ENCODE data around the gene ALDH2.
"Not testable (repeated sequence)": the region's sequence is repeated elsewhere in the genome, so short reads cannot be mapped to it uniquely, and the experiment has no call there.

Gene ALDH2

DNA sequence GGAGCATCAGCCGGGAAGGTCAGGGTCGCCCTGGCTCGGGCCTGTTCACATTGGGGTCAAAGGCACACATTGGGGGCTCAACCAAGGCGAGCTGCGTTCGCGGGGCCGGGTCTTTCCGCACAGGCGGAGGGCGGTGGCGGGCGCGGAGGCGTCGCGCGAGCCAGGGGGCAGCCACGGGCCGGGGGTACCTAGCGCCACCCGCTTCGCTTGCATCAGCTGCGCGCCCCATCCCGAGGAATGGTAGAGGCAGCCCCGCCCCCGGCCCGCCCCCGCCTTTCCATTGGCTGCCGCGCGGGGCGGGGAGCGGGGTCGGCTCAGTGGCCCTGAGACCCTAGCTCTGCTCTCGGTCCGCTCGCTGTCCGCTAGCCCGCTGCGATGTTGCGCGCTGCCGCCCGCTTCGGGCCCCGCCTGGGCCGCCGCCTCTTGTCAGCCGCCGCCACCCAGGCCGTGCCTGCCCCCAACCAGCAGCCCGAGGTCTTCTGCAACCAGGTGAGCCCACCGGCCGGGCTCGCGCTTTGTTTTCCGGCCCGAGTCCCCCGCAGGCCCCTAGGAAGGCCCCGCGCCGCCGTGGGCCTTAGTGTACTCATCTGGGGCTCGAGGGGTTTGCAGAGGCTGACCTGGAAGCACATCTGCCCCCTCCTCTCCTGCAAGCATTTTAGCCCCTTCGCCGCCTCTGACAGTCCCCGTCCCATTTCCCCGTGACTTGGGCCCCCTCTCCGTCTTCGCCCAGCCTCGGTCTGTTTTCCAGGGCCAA lies at the start of gene ALDH2:
TSS of gene ALDH2 (plus strand) at position 326 of the 754 bp plus-strand sequence. CDS start at position 376, 50 bp downstream.
- in situ Hi-C loops (cut with MboI; ENCODE audit: low sequenced_read_pairs) = no loop called here

DNA sequence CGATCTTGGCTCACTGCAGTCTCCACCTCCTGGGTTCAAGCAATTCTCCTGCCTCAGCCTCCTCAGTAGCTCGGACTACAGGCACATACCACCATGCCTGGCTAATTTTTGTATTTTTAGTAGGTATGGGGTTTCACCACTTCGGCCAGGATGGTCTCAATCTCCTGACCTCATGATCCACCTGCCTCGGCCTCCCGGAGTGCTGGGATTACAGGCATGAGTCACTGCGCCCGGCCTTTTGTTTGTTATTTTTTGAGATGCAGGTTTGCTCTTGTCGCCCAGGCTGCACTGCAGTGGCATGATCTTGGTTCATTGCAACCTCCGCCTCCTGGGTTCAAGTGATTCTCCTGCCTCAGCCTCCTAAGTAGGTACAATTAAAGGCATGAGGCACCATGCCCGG lies 47.4 kb upstream of the ALDH2 start:
- in situ Hi-C loops (cut with MboI; ENCODE audit: low sequenced_read_pairs) = not testable (repeated sequence)

DNA sequence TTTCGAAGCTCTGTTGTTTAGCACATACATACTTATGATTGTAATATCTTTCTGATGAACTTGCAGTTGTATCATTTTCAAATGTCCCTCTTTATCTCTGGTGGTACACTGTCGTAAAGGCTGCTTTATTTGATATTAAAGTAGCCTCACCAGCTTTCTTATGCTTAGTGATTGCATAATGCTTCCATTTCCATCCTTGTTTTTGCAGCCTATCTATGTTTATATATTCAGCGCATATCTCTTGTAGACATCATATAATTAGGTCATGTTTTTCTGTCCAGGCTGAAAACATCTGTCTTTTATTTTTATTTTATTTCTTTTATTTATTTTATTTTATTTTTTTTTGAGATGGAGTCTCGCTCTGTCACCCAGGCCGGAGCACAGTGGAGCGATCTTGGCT lies 46.3 kb upstream of the ALDH2 start:
- in situ Hi-C loops (cut with MboI; ENCODE audit: low sequenced_read_pairs) = no loop called here

DNA sequence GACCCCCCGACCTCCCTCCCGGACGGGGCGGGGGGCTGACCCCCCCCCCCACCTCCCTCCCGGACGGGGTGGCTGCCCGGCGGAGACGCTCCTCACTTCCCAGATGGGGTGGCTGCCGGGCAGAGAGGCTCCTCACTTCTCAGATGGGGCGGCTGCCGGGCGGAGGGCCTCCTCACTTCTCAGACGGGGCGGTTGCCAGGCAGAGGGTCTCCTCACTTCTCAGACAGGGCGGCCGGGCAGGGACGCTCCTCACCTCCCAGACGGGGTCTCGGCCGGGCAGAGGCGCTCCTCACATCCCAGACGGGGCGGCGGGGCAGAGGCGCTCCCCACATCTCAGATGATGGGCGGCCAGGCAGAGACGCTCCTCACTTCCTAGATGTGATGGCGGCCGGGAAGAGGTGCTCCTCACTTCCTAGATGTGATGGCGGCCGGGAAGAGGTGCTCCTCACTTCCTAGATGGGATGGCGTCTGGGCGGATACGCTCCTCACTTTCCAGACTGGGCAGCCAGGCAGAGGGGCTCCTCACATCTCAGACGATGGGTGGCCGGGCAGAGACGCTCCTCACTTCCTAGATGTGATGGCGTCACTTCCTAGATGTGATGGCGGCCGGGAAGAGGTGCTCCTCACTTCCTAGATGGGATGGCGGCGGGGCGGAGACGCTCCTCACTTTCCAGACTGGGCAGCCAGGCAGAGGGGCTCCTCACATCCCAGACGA lies 42.9 kb upstream of the ALDH2 start:
- in situ Hi-C loops (cut with MboI; ENCODE audit: low sequenced_read_pairs) = not testable (repeated sequence)

DNA sequence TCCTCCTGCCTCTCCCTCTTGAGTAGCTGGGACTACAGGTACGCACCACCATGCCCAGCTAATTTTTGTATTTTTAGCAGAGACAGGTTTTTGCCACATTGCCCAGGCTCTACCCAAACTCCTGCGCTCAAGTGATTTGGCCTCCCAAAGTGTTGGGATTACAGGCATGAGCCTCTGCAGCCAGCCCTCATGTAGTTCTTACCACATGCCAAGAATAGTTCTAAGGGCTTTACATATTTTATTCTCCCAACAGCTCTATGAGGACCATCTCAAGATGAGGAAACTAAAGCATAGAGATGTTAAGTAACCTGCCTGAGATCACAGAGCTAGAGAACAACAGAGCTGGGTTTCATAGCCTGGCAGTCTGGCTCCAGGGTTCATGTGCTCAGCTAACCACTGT lies 37.9 kb upstream of the ALDH2 start:
- in situ Hi-C loops (cut with MboI; ENCODE audit: low sequenced_read_pairs) = no loop called here

DNA sequence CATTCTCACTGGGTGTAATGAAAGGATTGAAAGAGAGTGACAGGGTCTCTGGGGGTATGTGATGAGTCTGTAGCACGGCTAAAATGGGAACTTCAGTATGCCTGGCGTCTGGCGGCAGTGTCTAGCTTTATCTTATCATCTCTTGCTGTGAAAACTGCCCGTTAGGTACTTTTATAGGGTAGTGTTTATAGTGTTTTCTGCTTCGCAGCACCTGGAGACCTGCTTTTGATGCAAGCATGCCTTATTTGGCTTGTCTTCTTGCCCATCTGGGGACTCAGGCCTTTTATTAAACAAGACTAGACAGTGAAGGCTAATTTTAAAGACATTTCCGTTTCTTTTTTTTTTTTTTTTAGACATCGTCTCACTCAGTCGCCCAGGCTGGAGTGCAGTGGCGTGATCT lies 36.3 kb upstream of the ALDH2 start:
- in situ Hi-C loops (cut with MboI; ENCODE audit: low sequenced_read_pairs) = no loop called here

DNA sequence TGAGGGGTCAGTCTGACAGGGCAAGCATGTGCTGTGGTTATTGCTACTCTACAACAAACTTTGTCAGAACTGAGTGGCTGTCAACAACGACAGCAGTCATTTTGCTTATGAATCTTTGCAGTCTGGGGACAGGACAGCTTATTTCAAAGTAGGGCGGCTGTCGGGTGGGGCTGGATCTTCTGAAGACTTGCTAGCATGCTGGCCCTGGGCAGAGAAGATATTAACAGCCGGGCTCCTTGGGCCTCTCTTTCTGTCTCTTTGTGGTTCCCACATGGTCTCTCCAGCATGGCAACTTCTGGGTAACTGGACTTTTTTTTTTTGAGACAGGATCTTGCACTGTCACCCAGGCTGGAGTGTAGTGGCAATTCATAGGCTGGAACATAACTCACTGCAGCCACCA lies 33.9 kb upstream of the ALDH2 start:
- in situ Hi-C loops (cut with MboI; ENCODE audit: low sequenced_read_pairs) = no loop called here

DNA sequence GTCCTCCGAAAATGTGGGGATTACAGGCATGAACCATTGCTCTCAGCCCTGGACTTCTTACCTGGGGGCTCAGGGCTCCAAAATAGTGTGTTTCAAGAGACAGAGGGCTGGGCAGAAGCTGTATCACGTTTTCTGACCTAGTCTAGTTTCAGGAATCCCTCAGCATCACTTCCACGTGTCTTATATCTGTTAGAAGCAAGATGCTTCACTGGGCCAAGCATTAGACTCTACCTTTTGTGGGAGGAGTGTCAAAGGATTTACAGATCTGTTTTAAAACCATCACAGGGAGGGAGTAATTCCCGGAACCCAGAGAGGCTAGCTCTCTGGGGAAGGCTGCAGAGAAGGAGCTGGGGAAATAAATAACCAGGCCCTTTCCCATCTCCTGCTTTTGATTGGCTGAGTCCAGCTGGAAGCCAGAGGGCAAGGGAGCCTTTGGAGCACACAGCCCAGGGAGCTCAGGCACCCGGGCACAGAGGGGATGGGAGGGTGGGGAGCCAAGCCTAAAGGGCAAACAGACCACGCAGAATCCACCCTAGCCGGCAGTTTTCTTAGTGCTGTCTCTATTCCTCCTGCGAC lies 33.3 kb upstream of the ALDH2 start:
- in situ Hi-C loops (cut with MboI; ENCODE audit: low sequenced_read_pairs) = no loop called here

DNA sequence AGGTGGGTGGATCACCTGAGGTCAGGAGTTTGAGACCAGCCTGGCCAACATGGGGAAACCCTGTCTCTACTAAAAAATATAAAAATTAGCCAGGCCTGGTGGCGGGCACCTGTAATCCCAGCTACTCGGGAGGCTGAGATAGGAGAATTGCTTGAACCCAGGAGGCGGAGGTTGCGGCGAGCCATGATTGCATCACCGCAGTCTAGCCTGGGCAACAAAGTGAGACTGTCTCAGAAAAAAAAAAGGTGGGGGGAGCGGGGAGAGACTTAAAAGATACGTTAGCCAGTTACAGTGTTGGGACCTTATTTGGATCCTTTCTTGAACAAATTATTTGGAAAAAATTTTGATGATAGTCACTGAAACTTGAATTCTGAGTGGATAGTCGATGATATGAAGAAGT lies 27.2 kb upstream of the ALDH2 start:
- in situ Hi-C loops (cut with MboI; ENCODE audit: low sequenced_read_pairs) = not testable (repeated sequence)

DNA sequence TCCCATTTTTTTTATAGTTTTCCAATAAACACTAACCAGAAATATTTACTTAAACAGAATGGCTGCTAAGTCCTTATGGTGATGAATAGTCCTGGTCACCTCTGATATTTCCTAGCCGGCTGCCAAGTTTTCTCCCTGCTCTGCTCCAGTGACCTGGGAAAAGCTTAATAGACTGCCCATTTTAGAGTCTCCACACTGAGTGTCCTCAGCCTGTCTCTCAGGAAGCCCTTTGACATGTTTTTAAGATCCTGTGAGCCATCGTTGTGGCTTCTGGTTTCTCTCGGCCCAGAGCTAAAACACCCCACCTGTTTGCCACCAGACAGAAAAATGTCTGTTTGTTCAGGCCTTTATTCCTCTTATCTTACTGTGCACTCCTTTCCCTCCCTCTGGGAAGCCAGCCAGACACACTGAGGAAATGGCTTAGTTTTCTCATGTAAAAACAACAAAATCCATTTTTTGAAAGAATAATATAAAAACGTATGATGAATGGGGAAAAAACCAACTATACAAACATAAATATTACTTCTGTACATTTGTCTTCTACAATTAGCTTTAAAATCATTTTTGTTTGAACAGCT lies 25.4 kb upstream of the ALDH2 start:
- in situ Hi-C loops (cut with MboI; ENCODE audit: low sequenced_read_pairs) = no loop called here

DNA sequence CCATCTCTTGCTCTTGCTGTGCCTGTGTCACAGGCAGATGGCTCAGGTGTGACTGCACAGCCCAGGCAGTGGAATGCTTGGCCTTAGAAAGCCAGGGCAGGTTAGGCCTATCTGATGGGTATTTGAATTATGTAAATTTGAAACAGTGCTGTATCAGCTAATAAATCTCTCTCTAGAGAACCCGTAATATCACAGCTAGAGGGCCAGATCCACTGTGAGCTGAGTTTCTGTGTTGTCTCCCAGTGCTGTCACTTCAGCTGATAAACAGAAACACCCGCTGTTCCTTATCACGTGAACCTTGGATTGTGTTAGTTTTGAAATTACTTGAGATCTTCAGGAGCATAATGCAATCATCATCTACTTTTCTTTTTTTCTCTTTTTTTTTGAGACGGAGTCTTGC lies 21.5 kb upstream of the ALDH2 start:
- in situ Hi-C loops (cut with MboI; ENCODE audit: low sequenced_read_pairs) = no loop called here

DNA sequence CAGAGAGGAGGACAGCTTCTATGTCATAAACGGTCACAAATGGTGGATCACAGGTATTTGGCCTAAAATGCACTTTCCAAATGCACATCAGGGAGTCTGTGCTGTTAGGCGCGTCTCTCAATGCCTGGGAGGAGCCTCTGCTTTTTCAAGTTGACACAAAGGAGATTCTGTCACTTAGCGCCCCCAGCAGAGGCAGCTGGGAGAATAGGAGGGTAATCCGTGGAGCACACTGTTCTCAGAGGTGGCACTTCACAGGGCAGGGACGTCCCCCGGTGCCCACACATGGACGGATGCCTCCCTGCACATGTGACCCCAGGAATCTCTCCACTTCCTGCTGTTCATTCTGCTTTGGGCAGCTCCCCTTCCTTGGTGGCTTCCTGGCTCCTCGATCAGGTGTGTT lies 19.4 kb upstream of the ALDH2 start:
- in situ Hi-C loops (cut with MboI; ENCODE audit: low sequenced_read_pairs) = no loop called here

DNA sequence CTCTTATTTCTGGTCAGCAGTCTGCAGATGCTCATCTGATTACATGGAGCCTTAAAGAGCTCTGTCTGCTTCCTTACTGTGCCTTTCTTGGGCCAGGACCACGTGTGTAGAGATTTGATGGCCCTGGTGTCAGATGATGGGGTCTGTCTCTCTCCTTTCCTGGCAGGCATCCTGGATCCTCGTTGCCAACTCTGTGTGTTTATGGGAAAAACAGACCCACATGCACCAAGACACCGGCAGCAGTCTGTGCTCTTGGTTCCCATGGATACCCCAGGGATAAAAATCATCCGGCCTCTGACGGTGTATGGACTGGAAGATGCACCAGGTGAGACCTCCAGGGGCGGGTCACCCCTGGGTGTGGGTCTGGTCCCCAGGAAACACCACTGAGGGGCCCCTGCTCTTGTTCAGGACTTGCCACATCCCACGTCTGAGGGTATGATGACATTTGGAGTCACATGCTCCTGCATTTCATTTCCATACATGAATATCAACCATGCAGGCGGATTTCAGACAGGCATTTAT lies 18.5 kb upstream of the ALDH2 start:
- in situ Hi-C loops (cut with MboI; ENCODE audit: low sequenced_read_pairs) = no loop called here

DNA sequence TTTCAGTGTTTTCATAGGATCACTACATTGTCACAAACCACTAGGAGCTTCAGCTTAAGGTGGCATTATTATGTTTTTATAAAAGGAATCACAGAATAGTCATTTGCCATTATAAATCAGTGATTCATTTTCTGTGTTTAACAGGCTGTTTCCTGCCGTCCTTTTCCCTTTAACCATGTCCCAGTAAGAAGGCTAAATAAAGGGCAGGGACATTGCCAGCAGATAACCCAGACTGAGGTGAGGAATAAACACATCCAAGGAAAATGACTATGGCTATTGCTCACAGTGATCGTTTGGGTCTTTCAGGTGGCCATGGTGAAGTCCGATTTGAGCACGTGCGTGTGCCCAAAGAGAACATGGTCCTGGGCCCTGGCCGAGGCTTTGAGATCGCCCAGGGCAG lies 17.9 kb upstream of the ALDH2 start:
- in situ Hi-C loops (cut with MboI; ENCODE audit: low sequenced_read_pairs) = no loop called here

DNA sequence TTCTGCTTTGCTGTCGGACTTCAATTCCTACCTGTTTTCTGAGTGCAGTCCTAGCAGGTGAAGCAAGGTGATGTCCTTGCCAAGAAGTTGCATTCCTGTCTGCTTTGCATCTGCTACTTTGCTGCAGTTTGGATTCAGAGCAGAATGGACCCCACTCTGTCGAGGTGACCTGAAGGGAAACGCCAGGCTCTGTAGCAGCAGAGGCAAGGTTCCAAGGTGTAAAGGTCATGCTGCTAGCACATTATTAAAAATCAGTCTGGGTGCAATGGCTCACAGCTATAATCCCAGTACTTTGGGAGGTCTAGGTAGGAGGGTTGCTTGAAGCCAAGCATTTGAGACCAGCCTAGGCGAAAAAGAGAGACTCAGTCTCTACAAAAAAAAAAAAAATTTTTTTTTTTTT lies 17.3 kb upstream of the ALDH2 start:
- in situ Hi-C loops (cut with MboI; ENCODE audit: low sequenced_read_pairs) = no loop called here

DNA sequence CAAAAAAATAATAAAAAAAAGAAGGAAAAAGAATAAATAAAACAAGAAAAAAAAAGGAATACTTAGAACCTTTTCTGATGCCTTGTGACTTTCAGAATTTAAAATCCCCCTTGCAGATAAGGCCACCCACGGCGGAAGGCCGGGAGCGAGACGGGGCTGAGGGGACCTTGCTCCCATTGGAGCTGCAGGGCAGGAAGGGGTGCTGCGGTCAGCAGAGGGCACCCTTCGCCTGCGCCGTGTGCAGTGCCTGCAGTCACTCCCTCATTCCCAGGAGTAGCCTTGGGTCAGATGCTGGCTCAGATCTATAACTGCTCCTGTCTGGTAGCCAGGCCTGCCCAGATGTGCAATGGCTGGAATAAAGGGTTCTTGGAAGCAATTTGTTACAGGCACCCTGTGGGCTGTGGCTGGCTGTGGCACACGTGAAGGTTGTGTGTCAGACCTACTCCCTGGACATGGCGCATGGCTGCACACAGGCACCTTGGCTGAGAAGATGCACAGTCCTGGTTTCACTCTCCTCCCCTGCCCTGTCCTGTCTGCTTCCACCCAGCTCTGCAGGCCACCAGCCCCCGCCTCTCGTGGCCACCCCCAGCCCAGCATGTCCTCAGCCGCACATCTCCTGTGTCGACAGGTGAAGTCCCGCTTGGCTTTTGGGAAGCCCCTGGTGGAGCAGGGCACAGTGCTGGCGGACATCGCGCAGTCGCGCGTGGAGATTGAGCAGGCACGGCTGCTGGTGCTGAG lies 13.4 kb upstream of the ALDH2 start:
- in situ Hi-C loops (cut with MboI; ENCODE audit: low sequenced_read_pairs) = loop anchor here (10.0 kb wide), 1 partner anchor 61 kb away; no protein-coding TSS in a partner anchor

DNA sequence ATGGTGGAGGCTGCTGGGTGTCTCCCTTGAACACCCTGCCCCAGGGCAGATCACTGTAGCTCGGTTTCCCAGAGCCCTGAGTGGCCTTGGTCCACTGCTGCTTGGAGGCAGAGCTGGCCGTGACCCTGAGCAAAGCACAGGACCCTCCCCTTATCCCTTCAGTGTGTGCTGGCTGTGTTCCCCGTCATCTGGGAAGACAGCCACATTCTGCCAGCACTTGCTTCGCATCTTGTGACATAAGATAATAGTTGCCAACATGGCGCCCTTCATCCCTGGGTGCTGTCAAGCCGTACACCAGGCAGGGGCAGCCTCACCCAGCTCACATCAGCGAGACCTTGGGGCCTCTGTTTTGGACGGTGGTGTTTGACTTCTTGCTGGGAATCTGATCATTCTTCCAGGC lies 12.1 kb upstream of the ALDH2 start:
- in situ Hi-C loops (cut with MboI; ENCODE audit: low sequenced_read_pairs) = loop anchor here (10.0 kb wide), 1 partner anchor 60 kb away; no protein-coding TSS in a partner anchor

DNA sequence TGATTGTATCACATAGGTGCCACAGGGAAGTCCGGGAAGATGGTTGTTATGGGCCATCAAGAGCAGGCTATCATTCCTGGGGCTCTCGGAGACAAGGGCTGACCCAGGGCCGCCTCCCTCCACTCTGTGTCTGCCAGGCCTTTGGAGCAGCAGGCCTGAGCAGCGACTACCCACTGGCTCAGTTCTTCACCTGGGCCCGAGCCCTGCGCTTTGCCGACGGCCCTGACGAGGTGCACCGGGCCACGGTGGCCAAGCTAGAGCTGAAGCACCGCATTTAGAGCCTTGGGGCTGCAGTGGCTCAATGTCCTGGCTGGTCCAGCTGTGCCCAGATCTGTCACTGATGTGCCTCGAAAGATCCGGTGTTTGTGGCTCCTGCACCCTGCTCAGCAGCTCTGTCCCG lies 10.5 kb upstream of the ALDH2 start:
- in situ Hi-C loops (cut with MboI; ENCODE audit: low sequenced_read_pairs) = loop anchor here (10.0 kb wide), 1 partner anchor 59 kb away; no protein-coding TSS in a partner anchor

DNA sequence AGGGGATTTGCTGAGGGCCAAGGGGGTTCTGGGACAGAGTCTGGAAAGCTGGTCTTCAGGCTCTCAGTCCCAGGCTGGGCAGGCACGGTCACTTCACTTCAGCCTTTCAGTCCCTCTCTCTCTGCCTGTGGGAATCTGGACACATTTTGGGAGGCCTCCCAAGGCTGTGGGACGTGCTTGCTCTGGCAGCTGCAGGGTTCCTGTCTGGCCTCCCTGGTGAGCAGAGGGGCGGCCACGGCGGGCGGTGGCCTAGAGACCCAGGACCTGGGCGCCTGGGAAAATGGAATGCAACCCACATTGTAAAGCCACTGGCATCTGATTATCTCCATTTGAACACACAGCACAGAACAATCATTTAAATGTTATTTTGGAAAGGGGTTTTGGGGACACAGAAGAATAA lies 10.1 kb upstream of the ALDH2 start:
- in situ Hi-C loops (cut with MboI; ENCODE audit: low sequenced_read_pairs) = loop anchor here (10.0 kb wide), 1 partner anchor 58 kb away; no protein-coding TSS in a partner anchor

DNA sequence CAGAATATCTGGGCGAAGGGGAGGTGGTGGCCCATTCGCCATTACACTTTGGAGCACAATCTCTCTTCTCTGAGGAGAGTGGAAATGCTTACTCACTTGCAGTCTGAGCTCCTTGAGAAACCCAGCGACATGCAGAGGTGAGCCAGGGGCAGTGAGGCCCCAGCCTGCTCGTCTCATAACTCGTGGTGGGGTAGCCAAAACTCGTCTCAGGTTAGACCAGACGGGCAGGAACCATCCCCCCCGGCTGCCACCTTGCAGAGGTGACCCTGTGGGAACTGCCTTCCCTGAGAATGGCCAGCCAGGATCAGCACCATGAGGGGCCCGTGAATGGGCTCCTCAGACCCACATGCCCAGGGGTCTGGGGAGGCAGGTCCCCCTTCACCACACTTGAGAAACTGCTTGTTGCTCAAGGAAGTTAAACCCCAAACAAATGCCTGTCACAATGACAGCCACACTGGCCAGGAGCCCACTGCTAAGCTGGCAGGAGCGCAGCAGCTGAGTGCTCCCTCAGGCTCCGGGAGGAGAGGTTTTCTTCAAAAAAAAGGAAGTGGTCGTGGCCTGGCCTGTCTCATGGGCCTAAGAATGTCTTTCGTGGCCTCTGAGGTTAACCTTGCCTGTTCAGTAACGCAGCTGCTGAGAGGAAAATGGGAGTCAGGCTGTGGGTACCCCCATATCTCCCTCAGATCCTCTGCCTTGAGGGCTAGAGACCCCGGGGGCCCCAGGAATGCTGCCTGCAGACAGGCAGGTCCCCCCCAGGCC lies 9.2 kb upstream of the ALDH2 start:
- in situ Hi-C loops (cut with MboI; ENCODE audit: low sequenced_read_pairs) = loop anchor here (10.0 kb wide), 1 partner anchor 57 kb away; no protein-coding TSS in a partner anchor

Measured in HL-60/S4 (cell line).